ENCODE data around the gene DHX35. TPM values are rescaled to one million over a fixed set of nuclear protein-coding genes. Genes with fewer than 3 reads are reported as not detected.

DHX35 gene
- total and polyA plus RNA-seq, 10 of the 15 experiments (the other 5 are each of a cell fraction or from before 2014, with no cell fraction given), result 4.3 to 21.6 (median 14.9) TPM

GRCh38 chr20:39059036-39059435, 96.9 kb downstream of the DHX35 start:
- H3K9ac ChIP-seq (ENCODE audit: control insufficient read depth, insufficient read depth, low read length), result no peak overlapping the region
- ChIA-PET CTCF (interaction anchor here (1.4 kb wide), 1 partner anchor 9 kb away, joined by 10 read pairs; no protein-coding TSS in a partner anchor), SMC1A (ENCODE audit: uncharacterized antibody, unreplicated experiment) (interaction anchor here (0.6 kb wide), 1 partner anchor 281 kb away, joined by 3 read pairs; no protein-coding TSS in a partner anchor), RAD21 (ENCODE audit: unreplicated experiment) (no interaction called here), POLR2A (no interaction called here)
- no peaks in the 10 kb centered on the region for H3K4me1 ChIP-seq (ENCODE audit: control insufficient read depth, insufficient read depth, low read length)
- intact Hi-C loops (cut with micrococcal nuclease; ENCODE audit: unreplicated experiment) (no loop called here), in situ Hi-C loops (cut with MboI) (no loop called here)
- DNase-seq (ENCODE audit: low read depth, low spot score), result no peak
- no peak overlapping the region for H3K4me3 ChIP-seq
- H3K27ac ChIP-seq (ENCODE audit: control insufficient read depth, insufficient read depth), result no peak overlapping the region
- H3K79me2 ChIP-seq (ENCODE audit: control insufficient read depth, insufficient read depth, low read length), result no peaks in the 10 kb centered on the region
- WGBS (ENCODE audit: insufficient coverage, insufficient replicate concordance, low lambda C conversion rate, missing lambda C conversion rate), result 51% methylated on average over 9 of the region's 9 CpGs
- no peaks in the 10 kb centered on the region for H3K27me3 ChIP-seq (replicated peaks in 1 of 2; ENCODE audit: control insufficient read depth in 2 of 2, insufficient read depth in 2 of 2, low read length in 1 of 2)
- BruUV-seq (replicated peaks), result no TSS peak
- no peak for FAIRE-seq
- no peaks in the 10 kb centered on the region for H4K20me1 ChIP-seq (ENCODE audit: control insufficient read depth, insufficient read depth)
- no peak overlapping the region for H2AFZ ChIP-seq (ENCODE audit: control insufficient read depth, low read depth, low read length)
- H3K9me3 ChIP-seq (replicated peaks; ENCODE audit: control insufficient read depth, insufficient read depth, low read length), result no peaks in the 10 kb centered on the region
- ATAC-seq, result no peak
- H3K36me3 ChIP-seq (ENCODE audit: control insufficient read depth in 2 of 2, insufficient read depth in 2 of 2, low read length in 1 of 2), result no peaks in the 10 kb centered on the region
- H3K4me2 ChIP-seq (ENCODE audit: control insufficient read depth, insufficient read depth), result no peak overlapping the region
- TF ChIP-seq ZNF687 (IDR thresholded peaks at IDR 0.05) (no peak), SREBF2 (IDR thresholded peaks at IDR 0.05; ENCODE audit: low read length) (no peak), ELK1 (IDR thresholded peaks at IDR 0.05; ENCODE audit: low read depth, low read length) (no peak), CREB1 (IDR thresholded peaks at IDR 0.05; ENCODE audit: low read depth) (no peak), CTCF (IDR thresholded peaks at IDR 0.05 in 2 of 3, conservative IDR thresholded peaks at IDR 0.05 in 1 of 3; ENCODE audit: control insufficient read depth in 2 of 3, extremely low read depth in 1 of 3, insufficient read depth in 1 of 3, low read depth in 3 of 3, low read length in 3 of 3) (no peak), SMC3 (IDR thresholded peaks at IDR 0.05; ENCODE audit: borderline replicate concordance, low read length) (no peak), POLR2AphosphoS5 (IDR thresholded peaks at IDR 0.05; ENCODE audit: low read length) (no peak), EZH2 (IDR thresholded peaks at IDR 0.05; ENCODE audit: borderline replicate concordance, control insufficient read depth, low read depth, low read length) (no peak), BACH1 (IDR thresholded peaks at IDR 0.05; ENCODE audit: borderline replicate concordance) (no peak), SRF (IDR thresholded peaks at IDR 0.05; ENCODE audit: low read depth in 2 of 2, low read length in 2 of 2) (no peak)
- TF ChIP-seq, protein P1, sequence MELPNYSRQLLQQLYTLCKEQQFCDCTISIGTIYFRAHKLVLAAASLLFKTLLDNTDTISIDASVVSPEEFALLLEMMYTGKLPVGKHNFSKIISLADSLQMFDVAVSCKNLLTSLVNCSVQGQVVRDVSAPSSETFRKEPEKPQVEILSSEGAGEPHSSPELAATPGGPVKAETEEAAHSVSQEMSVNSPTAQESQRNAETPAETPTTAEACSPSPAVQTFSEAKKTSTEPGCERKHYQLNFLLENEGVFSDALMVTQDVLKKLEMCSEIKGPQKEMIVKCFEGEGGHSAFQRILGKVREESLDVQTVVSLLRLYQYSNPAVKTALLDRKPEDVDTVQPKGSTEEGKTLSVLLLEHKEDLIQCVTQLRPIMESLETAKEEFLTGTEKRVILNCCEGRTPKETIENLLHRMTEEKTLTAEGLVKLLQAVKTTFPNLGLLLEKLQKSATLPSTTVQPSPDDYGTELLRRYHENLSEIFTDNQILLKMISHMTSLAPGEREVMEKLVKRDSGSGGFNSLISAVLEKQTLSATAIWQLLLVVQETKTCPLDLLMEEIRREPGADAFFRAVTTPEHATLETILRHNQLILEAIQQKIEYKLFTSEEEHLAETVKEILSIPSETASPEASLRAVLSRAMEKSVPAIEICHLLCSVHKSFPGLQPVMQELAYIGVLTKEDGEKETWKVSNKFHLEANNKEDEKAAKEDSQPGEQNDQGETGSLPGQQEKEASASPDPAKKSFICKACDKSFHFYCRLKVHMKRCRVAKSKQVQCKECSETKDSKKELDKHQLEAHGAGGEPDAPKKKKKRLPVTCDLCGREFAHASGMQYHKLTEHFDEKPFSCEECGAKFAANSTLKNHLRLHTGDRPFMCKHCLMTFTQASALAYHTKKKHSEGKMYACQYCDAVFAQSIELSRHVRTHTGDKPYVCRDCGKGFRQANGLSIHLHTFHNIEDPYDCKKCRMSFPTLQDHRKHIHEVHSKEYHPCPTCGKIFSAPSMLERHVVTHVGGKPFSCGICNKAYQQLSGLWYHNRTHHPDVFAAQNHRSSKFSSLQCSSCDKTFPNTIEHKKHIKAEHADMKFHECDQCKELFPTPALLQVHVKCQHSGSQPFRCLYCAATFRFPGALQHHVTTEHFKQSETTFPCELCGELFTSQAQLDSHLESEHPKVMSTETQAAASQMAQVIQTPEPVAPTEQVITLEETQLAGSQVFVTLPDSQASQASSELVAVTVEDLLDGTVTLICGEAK (IDR thresholded peaks at IDR 0.05; ENCODE audit: borderline replicate concordance), result no peak
